A673 (cell line): ENCODE data around the gene GAS2L2. TPM values are rescaled to one million over a fixed set of nuclear protein-coding genes. Genes with fewer than 3 reads are reported as not detected.

Source experiments
- BruUV-seq: library from RNA; stranded (reverse); fragments of 400-500 nt; replicated peaks from 2 replicates; lab custom pipeline; 2021; lab: Mats Ljungman, UMichigan
- CTCF ChIA-PET: fragments of 300-600 bp; sonication (Branson Sonifier 250); formaldehyde crosslinking; loops from one replicate; lab custom pipeline; 2022; ENCODE audit warnings: antibody characterized with exemption; lab: Charles Lee
- POLR2A ChIA-PET: fragments of 300-600 bp; sonication (Branson Sonifier 250); formaldehyde crosslinking; loops from one replicate; lab custom pipeline; 2022; ENCODE audit warnings: antibody characterized with exemption; ENCODE audit not compliant: low non-redundant PET; lab: Charles Lee
- DNase-seq: peaks from one replicate; pipeline ENCODE4 v3.0.0-alpha.2; 2015; ENCODE audit warnings: low spot score
- H3K27ac ChIP-seq: fragments of 200-600 bp; sonication (generic); 2 replicates; pipeline ENCODE4 v1.5.1; 2016; ENCODE audit warnings: mixed run types, low read depth, mild to moderate bottlenecking, mixed read lengths, antibody characterized with exemption, low read length; ENCODE audit not compliant: poor library complexity, severe bottlenecking
- H3K27me3 ChIP-seq: fragments of 200-600 bp; sonication (generic); replicated peaks from 2 replicates; pipeline ENCODE4 v1.6.1; 2017; ENCODE audit warnings: mixed run types, low read depth, mild to moderate bottlenecking, mixed read lengths, antibody characterized with exemption, low read length; ENCODE audit not compliant: insufficient read depth, poor library complexity
- H3K36me3 ChIP-seq: fragments of 200-600 bp; sonication (generic); 2 replicates; pipeline ENCODE4 v1.6.1; 2016; ENCODE audit warnings: mixed run types, mild to moderate bottlenecking, mixed read lengths, antibody characterized with exemption, low read length; ENCODE audit not compliant: insufficient read depth, poor library complexity, severe bottlenecking
- H3K4me1 ChIP-seq: fragments of 200-600 bp; sonication (generic); 2 replicates; pipeline ENCODE4 v1.6.1; 2017; ENCODE audit warnings: mixed run types, mild to moderate bottlenecking, mixed read lengths, antibody characterized with exemption, low read length; ENCODE audit not compliant: insufficient read depth, poor library complexity, severe bottlenecking
- H3K4me3 ChIP-seq: fragments of 200-600 bp; sonication (generic); 2 replicates; pipeline ENCODE4 v1.5.1; 2016; ENCODE audit warnings: low read depth, mixed run types, mild to moderate bottlenecking, mixed read lengths, low read length; ENCODE audit not compliant: poor library complexity, severe bottlenecking
- H3K9me3 ChIP-seq: fragments of 200-600 bp; sonication (generic); 2 replicates; pipeline ENCODE4 v1.6.1; 2016; ENCODE audit warnings: mixed run types, low read depth, mild to moderate bottlenecking, mixed read lengths, antibody characterized with exemption, low read length; ENCODE audit not compliant: poor library complexity, severe bottlenecking
- EZH2 ChIP-seq: fragments of 200-600 bp; sonication (generic); IDR thresholded peaks from 2 replicates; pipeline ENCODE4 v1.6.1; 2017; ENCODE audit warnings: borderline replicate concordance, low read depth, mild to moderate bottlenecking, mixed read lengths, antibody characterized with exemption, low read length; ENCODE audit not compliant: poor library complexity, severe bottlenecking
- intact Hi-C: fragments of 100-400 bp; cut with micrococcal nuclease; formaldehyde crosslinking; loops from one replicate; pipeline ENCODE4 v1.10.0; 2022; ENCODE audit not compliant: unreplicated experiment
- total RNA-seq: library from RNA; stranded (reverse); gene quantifications from 2 replicates; pipeline ENCODE4 v1.2.3, GENCODE V29; 2021
- TF ChIP-seq, protein P1 (sequence below): fragments of 300-800, 200-600 bp; sonication (generic); conservative IDR thresholded peaks from 2 replicates; pipeline ENCODE4 v1.5.1; 2017; ENCODE audit warnings: low read depth, mild to moderate bottlenecking, antibody characterized with exemption, low read length, moderate library complexity, mixed read lengths

Gene GAS2L2
- total RNA-seq, 1 experiment from 2014 or later, result not detected

DNA sequence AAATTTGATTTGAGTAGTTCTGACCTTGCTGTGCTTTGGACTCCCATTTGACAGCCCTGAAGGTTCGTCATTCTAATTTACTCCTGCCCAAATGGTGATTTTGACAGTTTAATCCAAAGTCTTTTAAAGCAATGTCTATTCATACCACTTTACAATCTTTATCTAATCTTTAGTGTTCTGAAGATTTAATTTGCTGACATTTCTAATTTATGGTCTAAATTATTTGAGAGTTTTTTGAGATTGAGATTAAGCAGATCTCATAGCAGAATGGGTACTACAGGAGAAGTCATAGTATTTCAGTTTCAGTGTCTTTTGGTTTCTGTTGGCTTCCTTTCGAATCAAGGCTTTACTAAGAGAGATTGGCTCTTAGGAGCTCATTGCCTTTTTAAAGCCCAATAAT, 54.2 kb downstream of the GAS2L2 start:
- Histone ChIP-seq H3K36me3 (no peaks in the 10 kb centered on the region), H3K4me3 (no peak overlapping the region), H3K9me3 (no peaks in the 10 kb centered on the region), H3K27ac (no peak overlapping the region), H3K4me1 (no peaks in the 10 kb centered on the region), H3K27me3 (no peaks in the 10 kb centered on the region)
- BruUV-seq, result no TSS peak
- ChIA-PET CTCF (no interaction called here), POLR2A (no interaction called here)
- intact Hi-C loops, result no loop called here
- TF ChIP-seq, protein P1, sequence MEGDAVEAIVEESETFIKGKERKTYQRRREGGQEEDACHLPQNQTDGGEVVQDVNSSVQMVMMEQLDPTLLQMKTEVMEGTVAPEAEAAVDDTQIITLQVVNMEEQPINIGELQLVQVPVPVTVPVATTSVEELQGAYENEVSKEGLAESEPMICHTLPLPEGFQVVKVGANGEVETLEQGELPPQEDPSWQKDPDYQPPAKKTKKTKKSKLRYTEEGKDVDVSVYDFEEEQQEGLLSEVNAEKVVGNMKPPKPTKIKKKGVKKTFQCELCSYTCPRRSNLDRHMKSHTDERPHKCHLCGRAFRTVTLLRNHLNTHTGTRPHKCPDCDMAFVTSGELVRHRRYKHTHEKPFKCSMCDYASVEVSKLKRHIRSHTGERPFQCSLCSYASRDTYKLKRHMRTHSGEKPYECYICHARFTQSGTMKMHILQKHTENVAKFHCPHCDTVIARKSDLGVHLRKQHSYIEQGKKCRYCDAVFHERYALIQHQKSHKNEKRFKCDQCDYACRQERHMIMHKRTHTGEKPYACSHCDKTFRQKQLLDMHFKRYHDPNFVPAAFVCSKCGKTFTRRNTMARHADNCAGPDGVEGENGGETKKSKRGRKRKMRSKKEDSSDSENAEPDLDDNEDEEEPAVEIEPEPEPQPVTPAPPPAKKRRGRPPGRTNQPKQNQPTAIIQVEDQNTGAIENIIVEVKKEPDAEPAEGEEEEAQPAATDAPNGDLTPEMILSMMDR, result no peak
- no peak for TF ChIP-seq EZH2
- DNase-seq, result no peak

- Histone ChIP-seq H3K4me3 (no peak overlapping the region), H3K27ac (no peak overlapping the region), H3K27me3 (no peaks in the 10 kb centered on the region), H3K9me3 (no peaks in the 10 kb centered on the region), H3K36me3 (no peaks in the 10 kb centered on the region), H3K4me1 (no peaks in the 10 kb centered on the region)
- DNase-seq, result no peak
- CTCF ChIA-PET, result no interaction called here
- no TSS peak for BruUV-seq
- TF ChIP-seq EZH2, result no peak
- TF ChIP-seq, protein P1, result no peak
- intact Hi-C loops, result no loop called here
- POLR2A ChIA-PET, result no interaction called here
Measured at GRCh38 chr17:35695613-35696012, 57.4 kb downstream of the GAS2L2 start.

- Histone ChIP-seq H3K4me3 (no peak overlapping the region), H3K27me3 (no peaks in the 10 kb centered on the region), H3K27ac (no peak overlapping the region), H3K36me3 (no peaks in the 10 kb centered on the region), H3K9me3 (no peaks in the 10 kb centered on the region), H3K4me1 (no peaks in the 10 kb centered on the region)
- DNase-seq, result no peak
- ChIA-PET POLR2A (no interaction called here), CTCF (no interaction called here)
- no TSS peak for BruUV-seq
- intact Hi-C loops, result no loop called here
- TF ChIP-seq, protein P1, result no peak
- no peak for TF ChIP-seq EZH2
Measured at GRCh38 chr17:35694906-35695305, 58.1 kb downstream of the GAS2L2 start.

Other genes with a start within 250 kb of the GAS2L2 start
- gene SLFN12L, start 215.6 kb downstream of the GAS2L2 start, total RNA-seq, result 1.6 and 2.7 TPM in 2 replicates
- not detected in 2 replicates for gene SLFN14, start 192.4 kb downstream of the GAS2L2 start, total RNA-seq
- gene PEX12, start 174.7 kb downstream of the GAS2L2 start, total RNA-seq, result 2.5 and 3.2 TPM in 2 replicates
- gene AP2B1, start 165.9 kb downstream of the GAS2L2 start, total RNA-seq, result 117 and 124 TPM in 2 replicates
- gene RASL10B, start 21.6 kb downstream of the GAS2L2 start, total RNA-seq, result 15.9 TPM in 2 replicates
- not detected in 2 replicates for gene C17orf50, start 7.6 kb upstream of the GAS2L2 start, total RNA-seq
- gene MMP28, start 42.4 kb upstream of the GAS2L2 start, total RNA-seq, result not detected in 2 replicates
- 108 TPM in 2 replicates for gene TAF15, start 56.2 kb upstream of the GAS2L2 start, total RNA-seq
- not detected in 2 replicates for gene HEATR9, start 115.7 kb upstream of the GAS2L2 start, total RNA-seq
- not detected in 2 replicates for gene CCL5, start 127.1 kb upstream of the GAS2L2 start, total RNA-seq
- gene RDM1, start 177.5 kb upstream of the GAS2L2 start, total RNA-seq, result 2.1 and 5.5 TPM in 2 replicates
- not detected in 2 replicates for gene LYZL6, start 190.5 kb upstream of the GAS2L2 start, total RNA-seq
- gene CCL16, start 228.3 kb upstream of the GAS2L2 start, total RNA-seq, result not detected in 2 replicates
- gene CCL14, start 233.5 kb upstream of the GAS2L2 start, total RNA-seq, result not detected in 2 replicates
- gene CCL15, start 248.3 kb upstream of the GAS2L2 start, total RNA-seq, result not detected in 2 replicates